ENCODE data around the gene ACTR3.

DNA sequence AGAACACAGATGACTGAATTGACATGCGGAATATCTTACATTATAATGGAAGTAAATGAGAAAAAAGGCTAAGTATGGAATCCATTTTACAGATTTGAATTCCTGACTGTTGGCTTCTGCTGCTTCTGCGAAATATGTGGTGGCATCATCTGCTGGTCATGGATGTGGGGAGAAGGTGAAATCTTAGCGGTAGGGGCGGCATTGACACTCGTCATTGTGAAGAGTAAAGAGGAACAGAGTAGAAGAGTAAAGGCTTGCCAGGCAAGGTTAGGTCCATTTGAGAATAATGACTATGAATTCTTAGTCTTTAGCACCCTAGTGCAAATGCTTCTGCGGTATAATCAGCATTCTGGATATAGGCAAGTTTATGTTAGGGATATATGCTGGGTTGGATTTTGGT lies 32.4 kb downstream of the ACTR3 start:
- no peak for TF ChIP-seq CTCF (conservative IDR thresholded peaks at IDR 0.05; ENCODE audit: low read length)
- no peak for TF ChIP-seq EZH2phosphoT487 (IDR thresholded peaks at IDR 0.05; ENCODE audit: borderline replicate concordance)

Data from Loucy (cell line).